DND-41 (cell line): ENCODE data around the gene TDRD12.

Experiments
- CTCF ChIP-seq: IDR thresholded peaks from 2 replicates; pipeline ENCODE4 v1.5.1; 2012; ENCODE audit warnings: borderline replicate concordance, low read length, moderate library complexity, mild to moderate bottlenecking; ENCODE audit not compliant: poor library complexity, severe bottlenecking; ENCODE audit errors: extremely low read depth
- EZH2 ChIP-seq: IDR thresholded peaks from 3 replicates; pipeline ENCODE4 v1.6.1; 2012; ENCODE audit warnings: borderline replicate concordance, low read depth, mild to moderate bottlenecking, moderate library complexity, low read length, inconsistent platforms; ENCODE audit not compliant: severe bottlenecking

DNA sequence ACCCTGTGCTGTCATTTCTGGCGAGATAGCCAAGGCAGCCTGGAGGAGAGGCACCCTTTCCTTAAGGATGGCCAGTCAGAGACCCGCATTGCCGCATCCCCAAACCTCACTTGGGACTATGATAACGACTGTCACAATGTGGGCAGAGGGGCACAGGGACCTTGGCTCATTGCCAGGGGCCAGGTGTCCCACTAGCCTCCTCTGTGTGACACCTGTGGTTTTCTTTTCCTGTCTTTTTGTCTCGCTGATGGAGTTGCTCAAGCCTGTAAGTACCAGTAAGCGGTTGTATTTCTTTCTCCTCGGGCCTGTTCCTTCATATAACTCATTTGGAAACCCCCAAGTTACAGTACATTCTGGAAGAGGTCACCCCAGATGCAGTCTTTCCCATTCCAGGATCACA, 59.5 kb downstream of the TDRD12 start:
- TF ChIP-seq EZH2 (no peak), CTCF (no peak)
